GM21390 (cell line): ENCODE results near the gene ZDHHC22.

Source experiments
- ATAC-seq: cut with Tn5 transposase; IDR thresholded peaks from one replicate; pipeline ENCODE4 v1.9.1; 2021; ENCODE audit not compliant: unreplicated experiment

The ZDHHC22 gene

GRCh38 chr14:77085538-77085937 lies 56.1 kb downstream of the ZDHHC22 start:
- ATAC-seq: no peak

GRCh38 chr14:77084985-77085384 lies 56.6 kb downstream of the ZDHHC22 start:
- no peak for ATAC-seq

DNA sequence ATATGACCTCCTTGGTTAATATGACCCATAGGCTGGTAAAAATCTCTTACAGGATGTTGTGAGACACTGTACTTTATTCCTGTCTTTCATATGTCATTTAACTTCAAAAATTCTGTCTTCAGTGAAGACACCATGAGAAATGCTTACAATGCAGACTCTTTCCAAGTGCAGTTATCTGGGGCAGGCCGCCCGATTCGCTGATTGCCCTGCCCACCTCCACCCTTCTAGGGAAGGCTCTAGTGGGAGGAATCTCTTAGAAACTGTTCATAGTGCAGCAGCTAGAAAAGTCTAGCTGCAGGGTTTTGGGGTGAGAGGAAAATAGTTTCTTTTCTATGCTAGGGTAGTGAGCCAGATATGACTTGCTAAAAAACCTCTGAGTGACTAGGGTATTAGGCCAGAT lies 58.5 kb downstream of the ZDHHC22 start:
- no peak for ATAC-seq

- ATAC-seq: no peak
These were observed 59.2 kb downstream of the ZDHHC22 start for GRCh38 chr14:77082356-77082755.
